NB4 (cell line): ENCODE data around the gene UBAC2.

Experiments
- POLR2A ChIP-seq: IDR thresholded peaks from 2 replicates; pipeline ENCODE4 v1.6.1; 2011; ENCODE audit warnings: mild to moderate bottlenecking; ENCODE audit not compliant: insufficient read length; ENCODE audit errors: extremely low read depth
- TF ChIP-seq, protein P1 (sequence below): IDR thresholded peaks from 2 replicates; pipeline ENCODE4 v1.6.1; 2011; ENCODE audit warnings: low read depth, low read length

DNA sequence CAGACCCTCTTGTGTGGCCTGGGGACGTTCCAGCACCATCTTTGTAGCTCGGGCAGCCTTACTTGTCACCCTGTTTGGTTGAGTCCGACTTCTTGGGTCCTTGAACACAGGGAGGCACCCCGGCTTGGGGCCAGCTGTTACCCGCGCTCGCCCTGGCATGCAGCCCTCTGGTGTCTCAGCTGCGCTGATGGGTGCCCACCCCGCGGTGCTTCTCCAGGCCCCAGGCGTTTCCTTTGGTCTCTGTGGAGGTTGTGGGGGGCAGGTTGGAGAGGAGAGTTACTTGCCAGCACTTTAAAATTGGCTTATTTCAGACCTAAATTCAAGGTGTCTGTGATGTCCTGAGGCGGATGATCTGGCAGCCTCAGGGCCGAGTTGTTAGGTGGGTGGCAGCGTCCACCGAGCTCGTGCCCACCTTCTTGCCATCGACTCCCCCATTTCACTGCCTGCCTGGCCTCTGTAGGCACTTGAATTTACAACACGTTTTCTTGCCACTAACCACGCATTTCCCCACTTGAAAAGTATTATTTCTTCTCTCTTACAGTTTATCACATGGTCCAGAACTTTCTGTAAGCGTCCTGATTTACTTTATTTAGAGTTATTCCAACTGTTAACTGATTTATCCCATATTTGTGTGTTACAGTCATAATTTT is 16.9 kb downstream of the UBAC2 start:
- TF ChIP-seq, protein P1, sequence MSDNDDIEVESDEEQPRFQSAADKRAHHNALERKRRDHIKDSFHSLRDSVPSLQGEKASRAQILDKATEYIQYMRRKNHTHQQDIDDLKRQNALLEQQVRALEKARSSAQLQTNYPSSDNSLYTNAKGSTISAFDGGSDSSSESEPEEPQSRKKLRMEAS, result no peak
- no peak for TF ChIP-seq POLR2A
